IMR-90 (cell line): ENCODE measurements around the gene CAP2. TPM values are rescaled to one million over a fixed set of nuclear protein-coding genes. Genes with fewer than 3 reads are reported as not detected.
"Not testable (repeated sequence)": the region's sequence is repeated elsewhere in the genome, so short reads cannot be mapped to it uniquely, and the experiment has no call there.

Source experiments
- ATAC-seq: fragments of 200-7000 bp; cut with Tn5 transposase; 2 replicates; pipeline ENCODE4 v1.9.1; 2020; ENCODE audit warnings: low read depth, mild to moderate bottlenecking, moderate library complexity
- BruUV-seq: library from RNA; stranded (reverse); fragments of 400-500 nt; replicated peaks from 2 replicates; lab custom pipeline; 2021; lab: Mats Ljungman, UMichigan
- CTCF ChIA-PET: fragments of 300-600 bp; formaldehyde crosslinking; extraction: SDS; loops from one replicate; lab custom pipeline; 2021; ENCODE audit warnings: antibody characterized with exemption; lab: Yijun Ruan, JAX
- POLR2A ChIA-PET: fragments of 300-600 bp; sonication (Branson Sonifier 250); formaldehyde crosslinking; loops from one replicate; lab custom pipeline; 2022; ENCODE audit warnings: antibody characterized with exemption; ENCODE audit not compliant: unreplicated experiment; lab: Charles Lee
- DNase-seq: peaks from one replicate; pipeline ENCODE4 v3.0.0; 2013
- H2AFZ ChIP-seq: replicated peaks from 2 replicates; pipeline ENCODE3; 2013; ENCODE audit warnings: low read length, mild to moderate bottlenecking; ENCODE audit not compliant: poor library complexity
- H2AK5ac ChIP-seq: 2 replicates; pipeline ENCODE4 v1.6.1; 2013; ENCODE audit warnings: low read depth, low read length, inconsistent platforms
- H2AK9ac ChIP-seq: replicated peaks from 2 replicates; pipeline ENCODE3; 2013; ENCODE audit warnings: mild to moderate bottlenecking, low read depth, low read length, moderate library complexity; ENCODE audit not compliant: poor library complexity
- H2BK120ac ChIP-seq: 2 replicates; pipeline ENCODE4 v1.6.1; 2013; ENCODE audit warnings: low read depth, low read length, inconsistent platforms
- H2BK15ac ChIP-seq: 3 replicates; pipeline ENCODE4 v1.6.1; 2013; ENCODE audit warnings: low read depth, low read length, inconsistent platforms
- H2BK20ac ChIP-seq: 2 replicates; pipeline ENCODE4 v1.6.1; 2013; ENCODE audit warnings: low read depth, mild to moderate bottlenecking, inconsistent platforms, low read length, moderate library complexity
- H2BK5ac ChIP-seq: 2 replicates; pipeline ENCODE4 v1.6.1; 2013; ENCODE audit warnings: mild to moderate bottlenecking, low read depth, low read length, inconsistent platforms; ENCODE audit not compliant: poor library complexity, severe bottlenecking
- H3K14ac ChIP-seq: replicated peaks from 2 replicates; pipeline ENCODE4 v1.6.1; 2013; ENCODE audit warnings: low read depth, low read length, inconsistent platforms
- H3K18ac ChIP-seq: 2 replicates; pipeline ENCODE4 v1.6.1; 2013; ENCODE audit warnings: low read depth, low read length, control low read depth
- H3K23ac ChIP-seq: 2 replicates; pipeline ENCODE4 v1.6.1; 2013; ENCODE audit warnings: low read depth, low read length, inconsistent platforms
- H3K27ac ChIP-seq: 2 replicates; pipeline ENCODE4 v1.5.1; 2013; ENCODE audit warnings: mild to moderate bottlenecking, control low read depth, low read length; ENCODE audit not compliant: insufficient read depth
- H3K27me3 ChIP-seq: 2 replicates; pipeline ENCODE4 v1.6.1; 2013; ENCODE audit warnings: low read length; ENCODE audit not compliant: control insufficient read depth, insufficient read depth
- H3K36me3 ChIP-seq: 2 replicates; pipeline ENCODE4 v1.6.1; 2013; ENCODE audit warnings: low read length, mixed read lengths; ENCODE audit not compliant: control insufficient read depth, insufficient read depth
- H3K4ac ChIP-seq: 2 replicates; pipeline ENCODE4 v1.6.1; 2013; ENCODE audit warnings: low read depth, low read length, inconsistent platforms
- H3K4me1 ChIP-seq: 2 replicates; pipeline ENCODE4 v1.6.1; 2013; ENCODE audit warnings: low read length, mixed read lengths; ENCODE audit not compliant: control insufficient read depth, insufficient read depth
- H3K4me2 ChIP-seq: 2 replicates; pipeline ENCODE4 v1.6.1; 2013; ENCODE audit warnings: low read depth, mild to moderate bottlenecking, control low read depth, low read length, moderate library complexity
- H3K4me3 ChIP-seq: 2 replicates; pipeline ENCODE4 v1.5.1; 2013; ENCODE audit warnings: low read depth, mild to moderate bottlenecking, control low read depth, low read length, moderate library complexity; ENCODE audit not compliant: insufficient read depth
- H3K56ac ChIP-seq: 2 replicates; pipeline ENCODE4 v1.6.1; 2013; ENCODE audit warnings: low read length, inconsistent platforms; ENCODE audit not compliant: insufficient read depth; ENCODE audit errors: extremely low read depth
- H3K79me1 ChIP-seq, 2 experiments: 2 replicates each; pipeline ENCODE4 v1.6.1; 2013; ENCODE audit warnings: low read length in 2 of 2, inconsistent platforms in 1 of 2, low read depth in 1 of 2
- H3K9ac ChIP-seq: 2 replicates; pipeline ENCODE4 v1.6.1; 2013; ENCODE audit warnings: low read depth, low read length, control low read depth
- H3K9me1 ChIP-seq: 2 replicates; pipeline ENCODE4 v1.6.1; 2013; ENCODE audit warnings: low read length, inconsistent platforms; ENCODE audit not compliant: insufficient read depth
- H3K9me3 ChIP-seq: 2 replicates; pipeline ENCODE4 v1.6.1; 2013; ENCODE audit warnings: low read length; ENCODE audit not compliant: control insufficient read depth, insufficient read depth
- H4K20me1 ChIP-seq: 2 replicates; pipeline ENCODE4 v1.6.1; 2013; ENCODE audit warnings: low read length, inconsistent platforms; ENCODE audit not compliant: insufficient read depth
- H4K5ac ChIP-seq: 2 replicates; pipeline ENCODE4 v1.6.1; 2013; ENCODE audit warnings: mild to moderate bottlenecking, low read depth, low read length, control low read depth
- H4K8ac ChIP-seq, 2 experiments: 2 replicates each; pipeline ENCODE4 v1.6.1; 2013; ENCODE audit warnings: low read depth in 2 of 2, low read length in 2 of 2, control low read depth in 1 of 2, inconsistent platforms in 1 of 2
- H4K91ac ChIP-seq: 2 replicates; pipeline ENCODE4 v1.6.1; 2013; ENCODE audit warnings: low read depth, low read length, inconsistent platforms; ENCODE audit not compliant: insufficient read depth
- CEBPB ChIP-seq: IDR thresholded peaks from 2 replicates; pipeline ENCODE4 v1.6.1; 2012; ENCODE audit warnings: low read depth, low read length, improper control_type of control experiment
- MAFK ChIP-seq: IDR thresholded peaks from 2 replicates; pipeline ENCODE4 v1.6.1; 2012; ENCODE audit warnings: low read depth, low read length, improper control_type of control experiment
- WGBS, 2 experiments: methylation state at CpG; one replicate each; pipeline versions ENCODE4 v1.1.5 to v1.1.7; 2013; ENCODE audit warnings: missing lambda C conversion rate in 2 of 2; ENCODE audit not compliant: insufficient read length in 1 of 2; ENCODE audit errors: extremely low coverage in 2 of 2; 5-methylcytosine and 5-hydroxymethylcytosine counted together
- dilution Hi-C: fragments of 300-500 bp; cut with HindIII; formaldehyde crosslinking; loops from one replicate; pipeline ENCODE4 v1.14.3; 2018; ENCODE audit warnings: low sequenced_read_pairs; ENCODE audit not compliant: unreplicated experiment
- in situ Hi-C: fragments of 300-500 bp; cut with MboI; formaldehyde crosslinking; loops from 3 replicates; pipeline ENCODE4 v1.14.3; 2019; ENCODE audit warnings: low sequenced_read_pairs, inconsistent platforms, mixed read lengths
- intact Hi-C: fragments of 100-400 bp; cut with micrococcal nuclease; formaldehyde crosslinking; loops from 2 replicates; pipeline ENCODE4 v1.10.0; 2022
- polyA plus RNA-seq, 3 experiments: library from polyadenylated mRNA; depleted of rRNA; stranded (reverse); fragments of >200 nt; gene quantifications; 2 replicates each; pipeline ENCODE4 v1.2.3, GENCODE V29; 2012; ENCODE audit warnings: low replicate concordance in 1 of 3
- total RNA-seq: library from RNA; depleted of rRNA; stranded (reverse); fragments of >200 nt; gene quantifications from 2 replicates; pipeline ENCODE4 v1.2.3, GENCODE V29; 2012

The CAP2 gene
- total and polyA plus RNA-seq, 2 of the 4 experiments (the other 2 are of a cell fraction): 14.5 to 27.5 TPM

- Histone ChIP-seq H4K91ac (no peak overlapping the region), H3K27ac (no peak overlapping the region), H4K5ac (no peak overlapping the region), H2BK20ac (no peak overlapping the region), H3K23ac (no peak overlapping the region), H3K4me2 (no peak overlapping the region), H3K9me3 (0 out of 2 replicates have a peak, but pooled peaks cover 3% of the 10 kb centered on the region), H2AK9ac (no peak overlapping the region), H3K9ac (no peak overlapping the region), H4K20me1 (peaks cover 2% of the 10 kb centered on the region; the same call in 1 of the 2 replicates), H3K4ac (no peak overlapping the region), H2AK5ac (no peak overlapping the region), H3K36me3 (no peaks in the 10 kb centered on the region), H2AFZ (no peak overlapping the region), H2BK15ac (no peak overlapping the region), H2BK5ac (no peak overlapping the region), H3K56ac (no peak overlapping the region), H3K14ac (no peak overlapping the region), H3K4me3 (no peak overlapping the region), H3K27me3 (no peaks in the 10 kb centered on the region), H2BK120ac (no peak overlapping the region), H4K8ac (no peak overlapping the region), H3K9me1 (no peaks in the 10 kb centered on the region), H3K79me1 (peaks cover 18 to 63% of the 10 kb centered on the region in 2 experiments), H3K4me1 (no peaks in the 10 kb centered on the region), H3K18ac (no peak overlapping the region)
- in situ Hi-C loops: no loop called here
- ATAC-seq (no peak), DNase-seq (no peak)
- TF ChIP-seq CEBPB: peak; percentile 36; the same call in 1 of the 2 replicates
- no peak for TF ChIP-seq MAFK
- ChIA-PET CTCF (no interaction called here), POLR2A (no interaction called here)
- intact Hi-C loops: loop anchor here (10.0 kb wide), 1 partner anchor 243 kb away; no protein-coding TSS in a partner anchor
- BruUV-seq: no TSS peak
- WGBS, 2 experiments: no CpG with 5 or more reads among the region's 3 CpGs
- dilution Hi-C loops: no loop called here
These were observed 4.4 kb downstream of the CAP2 start for GRCh38 chr6:17397764-17398194.

- WGBS, 2 experiments: 100% methylated on average over 1 of the region's 7 CpGs; no CpG with 5 or more reads in 1 of the 2 experiments
- H2AK9ac ChIP-seq, H3K9me3 ChIP-seq, H3K4ac ChIP-seq, H3K9me1 ChIP-seq, H3K23ac ChIP-seq, H4K8ac ChIP-seq, H3K9ac ChIP-seq, H3K4me3 ChIP-seq, intact Hi-C loops, DNase-seq, H2AFZ ChIP-seq, H3K27ac ChIP-seq, H2BK15ac ChIP-seq, H3K18ac ChIP-seq, H4K5ac ChIP-seq, H3K14ac ChIP-seq, BruUV-seq, H3K27me3 ChIP-seq, in situ Hi-C loops, H3K56ac ChIP-seq, POLR2A ChIA-PET, H2AK5ac ChIP-seq, H3K4me2 ChIP-seq, H3K36me3 ChIP-seq, H3K4me1 ChIP-seq, ATAC-seq, H2BK5ac ChIP-seq, H4K20me1 ChIP-seq, H4K91ac ChIP-seq, H2BK120ac ChIP-seq, H2BK20ac ChIP-seq, dilution Hi-C loops: not testable (repeated sequence)
- CTCF ChIA-PET: interaction anchor here (0.6 kb wide), 1 partner anchor 45 kb away, joined by 6 read pairs; no protein-coding TSS in a partner anchor
- peaks cover 3 to 60% of the 10 kb centered on the region in 2 experiments; a peak in 3 of 4 replicates for H3K79me1 ChIP-seq
These were observed 12.0 kb downstream of the CAP2 start for GRCh38 chr6:17405181-17405943.
